Panc1 (cell line): Measurements from ENCODE around the gene USH2A.

Experiments
- POLR2AphosphoS5 ChIP-seq: IDR thresholded peaks from 2 replicates; pipeline ENCODE4 v1.6.1; 2012; ENCODE audit warnings: mild to moderate bottlenecking, low read depth, low read length, moderate library complexity
- SIN3A ChIP-seq: IDR thresholded peaks from 2 replicates; pipeline ENCODE4 v1.6.1; 2012; ENCODE audit warnings: low read depth, mild to moderate bottlenecking, low read length, moderate library complexity, borderline replicate concordance; ENCODE audit not compliant: insufficient read depth
- TF ChIP-seq, protein P1 (sequence below): fragments of 450-650 bp; IDR thresholded peaks from 2 replicates; pipeline ENCODE4 v1.5.1; 2017; ENCODE audit warnings: mild to moderate bottlenecking

DNA sequence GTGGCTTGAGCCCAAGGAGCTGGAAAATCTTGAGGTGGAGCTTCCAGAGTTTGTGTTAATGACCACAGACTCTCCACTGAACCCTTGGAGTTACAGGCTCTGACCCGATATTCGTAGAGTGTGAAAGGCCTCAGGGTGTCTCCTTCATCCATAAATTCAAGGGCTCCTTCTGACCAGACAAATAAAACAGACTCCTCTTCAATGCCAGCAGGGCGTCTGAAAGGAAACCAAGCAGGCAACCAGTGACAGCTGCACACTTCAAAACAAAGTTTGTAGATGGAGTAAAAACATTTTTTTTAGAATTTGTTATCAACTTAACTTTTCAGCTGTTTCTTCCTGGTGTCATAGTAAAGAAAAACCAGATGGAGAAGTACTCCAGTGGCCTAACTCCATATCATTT is 695.1 kb downstream of the USH2A start:
- TF ChIP-seq, protein P1, sequence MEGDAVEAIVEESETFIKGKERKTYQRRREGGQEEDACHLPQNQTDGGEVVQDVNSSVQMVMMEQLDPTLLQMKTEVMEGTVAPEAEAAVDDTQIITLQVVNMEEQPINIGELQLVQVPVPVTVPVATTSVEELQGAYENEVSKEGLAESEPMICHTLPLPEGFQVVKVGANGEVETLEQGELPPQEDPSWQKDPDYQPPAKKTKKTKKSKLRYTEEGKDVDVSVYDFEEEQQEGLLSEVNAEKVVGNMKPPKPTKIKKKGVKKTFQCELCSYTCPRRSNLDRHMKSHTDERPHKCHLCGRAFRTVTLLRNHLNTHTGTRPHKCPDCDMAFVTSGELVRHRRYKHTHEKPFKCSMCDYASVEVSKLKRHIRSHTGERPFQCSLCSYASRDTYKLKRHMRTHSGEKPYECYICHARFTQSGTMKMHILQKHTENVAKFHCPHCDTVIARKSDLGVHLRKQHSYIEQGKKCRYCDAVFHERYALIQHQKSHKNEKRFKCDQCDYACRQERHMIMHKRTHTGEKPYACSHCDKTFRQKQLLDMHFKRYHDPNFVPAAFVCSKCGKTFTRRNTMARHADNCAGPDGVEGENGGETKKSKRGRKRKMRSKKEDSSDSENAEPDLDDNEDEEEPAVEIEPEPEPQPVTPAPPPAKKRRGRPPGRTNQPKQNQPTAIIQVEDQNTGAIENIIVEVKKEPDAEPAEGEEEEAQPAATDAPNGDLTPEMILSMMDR, result no peak
- TF ChIP-seq SIN3A (no peak), POLR2AphosphoS5 (no peak)
